Uterus (tissue), 4 donors: ENCODE data around the gene PPFIBP2. TPM values are rescaled to one million over a fixed set of nuclear protein-coding genes. Genes with fewer than 3 reads are reported as not detected.

Source experiments
- DNase-seq, 2 donors: peaks; one replicate each; pipeline ENCODE4 v3.0.0-alpha.2; 2019 to 2020
- H3K27ac ChIP-seq, 2 donors: fragments of 200-600 bp; sonication (generic); 1 replicate in 1 of 2; 2 replicates in 1 of 2; pipeline ENCODE4 v1.5.1; 2016 to 2018
- H3K27me3 ChIP-seq, 2 donors: fragments of 200-600 bp; sonication (generic); one replicate each; pipeline ENCODE4 v1.5.1; 2018 to 2019; ENCODE audit warnings: control low read depth in 1 of 2
- H3K36me3 ChIP-seq, 2 donors: fragments of 200-600 bp; sonication (generic); one replicate each; pipeline ENCODE4 v1.5.1; 2019; ENCODE audit warnings: control low read depth in 1 of 2
- H3K4me1 ChIP-seq, 2 donors: fragments of 200-600 bp; sonication (generic); one replicate each; pipeline ENCODE4 v1.5.1; 2018 to 2019; ENCODE audit warnings: control low read depth in 1 of 2
- H3K4me3 ChIP-seq, 2 donors: fragments of 200-600 bp; sonication (generic); 1 replicate in 1 of 2; 2 replicates in 1 of 2; pipeline ENCODE4 v1.5.1; 2018 to 2019; ENCODE audit warnings: mild to moderate bottlenecking in 1 of 2
- H3K9me3 ChIP-seq, 2 donors: fragments of 200-600 bp; sonication (generic); one replicate each; pipeline ENCODE4 v1.5.1; 2019; ENCODE audit warnings: control low read depth in 1 of 2
- CTCF ChIP-seq, 4 experiments: fragments of 200-600 bp in 2 of 4; fragments of 450-650 bp in 2 of 4; sonication (generic) in 2 of 4; IDR thresholded peaks; one replicate each; pipeline ENCODE4 v1.5.1; 2016 to 2019; ENCODE audit warnings: antibody characterized with exemption in 4 of 4, mild to moderate bottlenecking in 2 of 4, moderate library complexity in 1 of 4
- POLR2A ChIP-seq, 2 donors: fragments of 450-650 bp; IDR thresholded peaks; one replicate each; pipeline ENCODE4 v1.6.1; 2016; ENCODE audit warnings: antibody characterized with exemption in 2 of 2, mild to moderate bottlenecking in 1 of 2, moderate library complexity in 1 of 2
- intact Hi-C: fragments of 100-400 bp; cut with DNase I; formaldehyde crosslinking; loops from one replicate; pipeline ENCODE4 v1.15.1; 2023; ENCODE audit warnings: low total_unique reads
- total RNA-seq, 4 donors: library from RNA; depleted of rRNA in 3 of 4; stranded (reverse); fragments of >200 nt in 3 of 4; gene quantifications; one replicate each; pipeline versions ENCODE4 v1.1.0 to v1.2.4, GENCODE V29; 2014 to 2023
- donor health status: DM: yes; HTN: yes; CAD: no.

Gene PPFIBP2
- total RNA-seq, 4 donors from 2014 or later = 2.1 to 36.2 (median 15.2) TPM

- intact Hi-C loops = no loop called here
- Histone ChIP-seq H3K27ac (no peak overlapping the region), H3K4me1 (no peaks in the 10 kb centered on the region), H3K9me3 (no peaks in the 10 kb centered on the region), H3K27me3 (no peaks in the 10 kb centered on the region), H3K36me3 (no peaks in the 10 kb centered on the region), H3K4me3 (no peak overlapping the region)
- no peak for DNase-seq
- no peak for TF ChIP-seq CTCF (IDR thresholded peaks at IDR 0.05)
Observed at GRCh38 chr11:7584910-7585309, 71.1 kb downstream of the PPFIBP2 start.

- DNase-seq = no peak
- Histone ChIP-seq H3K27me3 (no peaks in the 10 kb centered on the region), H3K4me1 (no peaks in the 10 kb centered on the region), H3K4me3 (no peak overlapping the region), H3K27ac (no peak overlapping the region), H3K36me3 (no peaks in the 10 kb centered on the region), H3K9me3 (no peaks in the 10 kb centered on the region)
- no peak for TF ChIP-seq POLR2A (IDR thresholded peaks at IDR 0.05)
- TF ChIP-seq CTCF (IDR thresholded peaks at IDR 0.05) = no peak
- intact Hi-C loops = no loop called here
Observed at GRCh38 chr11:7585816-7586215, 72.0 kb downstream of the PPFIBP2 start.

GRCh38 chr11:7586376-7586775, 72.6 kb downstream of the PPFIBP2 start:
- Histone ChIP-seq H3K4me3 (no peak overlapping the region), H3K36me3 (no peaks in the 10 kb centered on the region), H3K9me3 (no peaks in the 10 kb centered on the region), H3K27ac (no peak overlapping the region), H3K4me1 (no peaks in the 10 kb centered on the region), H3K27me3 (no peaks in the 10 kb centered on the region)
- intact Hi-C loops = no loop called here
- no peak for DNase-seq
- TF ChIP-seq POLR2A (IDR thresholded peaks at IDR 0.05) (no peak), CTCF (IDR thresholded peaks at IDR 0.05) (no peak)

- no peaks in the 10 kb centered on the region for H3K4me1 ChIP-seq
- H3K9me3 ChIP-seq = no peaks in the 10 kb centered on the region
- no peak overlapping the region for H3K27ac ChIP-seq
- no peaks in the 10 kb centered on the region for H3K27me3 ChIP-seq
- no peak overlapping the region for H3K4me3 ChIP-seq
- no peak for DNase-seq
- TF ChIP-seq POLR2A (IDR thresholded peaks at IDR 0.05) = no peak
- no peak for TF ChIP-seq CTCF (IDR thresholded peaks at IDR 0.05)
- intact Hi-C loops = no loop called here
- no peaks in the 10 kb centered on the region for H3K36me3 ChIP-seq
Observed at GRCh38 chr11:7587712-7588111, 73.9 kb downstream of the PPFIBP2 start.

GRCh38 chr11:7589861-7590260, 76.1 kb downstream of the PPFIBP2 start:
- Histone ChIP-seq H3K4me1 (no peaks in the 10 kb centered on the region), H3K36me3 (no peaks in the 10 kb centered on the region), H3K27ac (no peak overlapping the region), H3K27me3 (no peaks in the 10 kb centered on the region), H3K4me3 (no peak overlapping the region), H3K9me3 (no peaks in the 10 kb centered on the region)
- intact Hi-C loops = no loop called here
- no peak for DNase-seq
- no peak for TF ChIP-seq CTCF (IDR thresholded peaks at IDR 0.05)
